ENCODE data around the gene PAQR7.

DNA sequence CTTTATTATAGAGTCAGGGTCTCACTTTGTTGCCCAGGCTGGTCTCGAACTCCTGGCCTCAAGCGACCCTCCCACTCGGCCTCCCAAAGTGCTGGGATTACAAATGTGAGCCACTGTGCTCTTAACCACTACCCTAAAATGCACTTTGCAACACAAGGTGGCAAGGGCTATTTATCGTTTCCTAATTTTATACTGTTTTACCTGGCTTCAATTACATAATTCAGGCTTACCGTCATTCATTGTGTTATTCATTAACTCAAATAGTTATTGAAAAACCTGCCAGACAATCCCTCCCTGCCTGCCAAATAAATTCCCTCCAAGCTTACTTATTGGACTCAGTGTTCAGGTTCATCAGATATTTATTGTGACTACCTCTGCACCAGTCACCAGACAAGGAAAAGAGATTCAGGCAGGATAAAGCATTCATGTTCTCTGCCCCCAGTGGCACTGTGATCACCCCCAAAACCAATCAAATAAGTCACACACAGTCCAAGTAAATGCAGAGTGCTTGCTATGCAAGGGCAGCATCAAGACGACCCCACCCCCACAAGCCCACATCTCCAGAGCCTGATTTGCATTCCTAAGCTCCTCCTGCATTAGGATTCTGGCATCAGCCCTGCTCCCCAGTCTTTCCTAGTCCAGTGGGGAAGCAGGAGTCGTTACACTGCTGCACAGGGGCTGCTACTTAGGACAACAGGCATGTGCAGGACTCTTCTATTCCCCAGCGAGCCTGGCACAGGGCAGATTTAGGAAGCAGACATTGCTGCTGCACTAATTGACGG, 8.1 kb downstream of the PAQR7 start:
- TF ChIP-seq RAD21 (IDR thresholded peaks at IDR 0.05; ENCODE audit: low read depth) (no peak), CREB1 (IDR thresholded peaks at IDR 0.05; ENCODE audit: low read depth) (no peak), ZBTB7A (IDR thresholded peaks at IDR 0.05; ENCODE audit: low read depth) (no peak), NFIC (IDR thresholded peaks at IDR 0.05) (no peak), EGR1 (IDR thresholded peaks at IDR 0.05) (no peak), FOXM1 (IDR thresholded peaks at IDR 0.05; ENCODE audit: borderline replicate concordance, low read depth) (no peak), EP300 (IDR thresholded peaks at IDR 0.05; ENCODE audit: borderline replicate concordance) (no peak)
- TF ChIP-seq, protein P1, sequence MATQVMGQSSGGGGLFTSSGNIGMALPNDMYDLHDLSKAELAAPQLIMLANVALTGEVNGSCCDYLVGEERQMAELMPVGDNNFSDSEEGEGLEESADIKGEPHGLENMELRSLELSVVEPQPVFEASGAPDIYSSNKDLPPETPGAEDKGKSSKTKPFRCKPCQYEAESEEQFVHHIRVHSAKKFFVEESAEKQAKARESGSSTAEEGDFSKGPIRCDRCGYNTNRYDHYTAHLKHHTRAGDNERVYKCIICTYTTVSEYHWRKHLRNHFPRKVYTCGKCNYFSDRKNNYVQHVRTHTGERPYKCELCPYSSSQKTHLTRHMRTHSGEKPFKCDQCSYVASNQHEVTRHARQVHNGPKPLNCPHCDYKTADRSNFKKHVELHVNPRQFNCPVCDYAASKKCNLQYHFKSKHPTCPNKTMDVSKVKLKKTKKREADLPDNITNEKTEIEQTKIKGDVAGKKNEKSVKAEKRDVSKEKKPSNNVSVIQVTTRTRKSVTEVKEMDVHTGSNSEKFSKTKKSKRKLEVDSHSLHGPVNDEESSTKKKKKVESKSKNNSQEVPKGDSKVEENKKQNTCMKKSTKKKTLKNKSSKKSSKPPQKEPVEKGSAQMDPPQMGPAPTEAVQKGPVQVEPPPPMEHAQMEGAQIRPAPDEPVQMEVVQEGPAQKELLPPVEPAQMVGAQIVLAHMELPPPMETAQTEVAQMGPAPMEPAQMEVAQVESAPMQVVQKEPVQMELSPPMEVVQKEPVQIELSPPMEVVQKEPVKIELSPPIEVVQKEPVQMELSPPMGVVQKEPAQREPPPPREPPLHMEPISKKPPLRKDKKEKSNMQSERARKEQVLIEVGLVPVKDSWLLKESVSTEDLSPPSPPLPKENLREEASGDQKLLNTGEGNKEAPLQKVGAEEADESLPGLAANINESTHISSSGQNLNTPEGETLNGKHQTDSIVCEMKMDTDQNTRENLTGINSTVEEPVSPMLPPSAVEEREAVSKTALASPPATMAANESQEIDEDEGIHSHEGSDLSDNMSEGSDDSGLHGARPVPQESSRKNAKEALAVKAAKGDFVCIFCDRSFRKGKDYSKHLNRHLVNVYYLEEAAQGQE (IDR thresholded peaks at IDR 0.05; ENCODE audit: low read depth), result no peak
- TF ChIP-seq, protein P2, sequence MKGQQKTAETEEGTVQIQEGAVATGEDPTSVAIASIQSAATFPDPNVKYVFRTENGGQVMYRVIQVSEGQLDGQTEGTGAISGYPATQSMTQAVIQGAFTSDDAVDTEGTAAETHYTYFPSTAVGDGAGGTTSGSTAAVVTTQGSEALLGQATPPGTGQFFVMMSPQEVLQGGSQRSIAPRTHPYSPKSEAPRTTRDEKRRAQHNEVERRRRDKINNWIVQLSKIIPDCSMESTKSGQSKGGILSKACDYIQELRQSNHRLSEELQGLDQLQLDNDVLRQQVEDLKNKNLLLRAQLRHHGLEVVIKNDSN (IDR thresholded peaks at IDR 0.05), result no peak
- TF ChIP-seq, protein P3, sequence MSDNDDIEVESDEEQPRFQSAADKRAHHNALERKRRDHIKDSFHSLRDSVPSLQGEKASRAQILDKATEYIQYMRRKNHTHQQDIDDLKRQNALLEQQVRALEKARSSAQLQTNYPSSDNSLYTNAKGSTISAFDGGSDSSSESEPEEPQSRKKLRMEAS (IDR thresholded peaks at IDR 0.05), result no peak
